NCI-H524 treated with DMSO at 0.1 percent for 48 hours (cell line): ENCODE measurements around the gene C13orf42.

Experiments used
- DNase-seq: peaks from one replicate; lab custom pipeline; 2025; lab: John Stamatoyannopoulos, UW

Gene C13orf42

GRCh38 chr13:51033421-51034185 is 77.5 kb downstream of the C13orf42 start:
- no peak for DNase-seq

GRCh38 chr13:51032831-51033230 is 78.2 kb downstream of the C13orf42 start:
- DNase-seq, result no peak
